ENCODE data around the gene CNIH3. TPM values are rescaled to one million over a fixed set of nuclear protein-coding genes. Genes with fewer than 3 reads are reported as not detected.

Gene CNIH3
- total RNA-seq, 1 donor from 2014 or later: 3.1 TPM

DNA sequence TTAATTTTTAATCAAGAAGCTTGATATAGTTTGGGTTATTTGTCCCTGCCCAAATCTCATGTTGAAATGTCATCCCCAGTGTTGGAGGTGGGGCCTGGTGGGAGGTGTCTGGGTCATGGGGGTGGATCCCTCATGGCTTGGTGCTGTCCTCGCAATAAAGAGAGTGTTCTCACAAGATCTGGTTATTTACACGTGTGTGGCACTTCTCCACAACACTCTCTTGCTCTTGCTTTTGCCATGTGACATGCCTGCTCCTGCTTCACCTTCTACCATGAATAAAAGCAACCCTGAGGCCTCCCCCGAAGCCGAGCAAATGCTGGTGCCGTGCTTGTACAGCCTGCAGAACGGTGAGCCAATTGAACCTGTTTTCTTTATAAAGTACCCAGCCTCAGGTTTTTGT, 2.6 kb upstream of the CNIH3 start:
- DNase-seq (ENCODE audit: extremely low read depth, low read depth, low spot score): no peak

- DNase-seq (ENCODE audit: extremely low read depth, low read depth, low spot score): no peak
These were observed 766 bp downstream of the CNIH3 start for GRCh38 chr1:224616756-224617409.

DNA sequence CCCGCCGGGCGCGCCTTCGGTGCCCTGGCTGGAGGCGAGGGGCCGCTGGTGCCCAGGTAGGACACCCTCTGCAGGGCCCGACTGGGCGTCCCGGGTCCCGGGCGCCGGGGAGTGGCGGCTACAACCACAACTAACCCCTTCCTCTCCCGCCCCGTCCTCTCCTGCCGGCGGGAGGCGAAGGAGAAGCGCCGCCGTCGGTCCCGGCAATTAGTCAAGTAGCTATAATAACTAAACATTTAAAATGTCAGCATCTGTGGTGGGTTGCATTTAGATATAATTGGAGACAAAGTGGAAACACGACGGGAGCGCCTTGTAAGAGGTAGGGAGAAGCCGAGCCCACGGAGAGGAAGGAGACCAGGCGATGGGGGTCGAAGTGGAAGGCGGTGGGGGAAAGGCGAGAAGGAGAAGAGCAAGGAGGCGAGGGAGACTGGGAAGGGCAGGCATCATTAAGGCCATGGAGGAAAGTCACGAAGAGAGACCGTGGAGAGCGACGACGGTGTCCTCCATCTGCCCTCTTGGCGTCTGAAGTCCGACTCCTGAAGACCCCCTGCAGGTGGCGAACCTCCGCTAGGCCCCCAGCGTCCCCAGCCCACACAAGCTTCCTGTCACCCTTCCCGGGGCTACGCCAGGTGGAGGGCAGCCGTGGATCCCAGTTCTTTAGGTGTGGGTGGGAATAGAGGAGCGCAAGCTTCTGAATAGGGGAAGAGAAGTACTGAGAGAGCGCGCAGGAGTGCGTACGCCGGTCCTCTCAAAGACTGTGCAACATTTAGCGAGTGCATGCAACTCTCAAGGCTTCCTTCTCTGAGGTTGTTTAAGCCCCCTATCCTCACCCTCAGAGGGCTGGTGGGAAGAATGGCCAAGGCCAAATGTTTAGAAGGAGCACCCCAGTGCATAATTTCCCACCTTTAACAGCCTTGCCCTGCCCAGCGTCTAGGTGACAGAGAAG, 1.6 kb downstream of the CNIH3 start:
- DNase-seq (ENCODE audit: extremely low read depth, low read depth, low spot score): no peak

GRCh38 chr1:224619209-224619608, 3.1 kb downstream of the CNIH3 start:
- no peak for DNase-seq (ENCODE audit: extremely low read depth, low read depth, low spot score)

- DNase-seq (ENCODE audit: extremely low read depth, low read depth, low spot score): no peak
These were observed 4.0 kb downstream of the CNIH3 start for GRCh38 chr1:224620105-224620504.

DNA sequence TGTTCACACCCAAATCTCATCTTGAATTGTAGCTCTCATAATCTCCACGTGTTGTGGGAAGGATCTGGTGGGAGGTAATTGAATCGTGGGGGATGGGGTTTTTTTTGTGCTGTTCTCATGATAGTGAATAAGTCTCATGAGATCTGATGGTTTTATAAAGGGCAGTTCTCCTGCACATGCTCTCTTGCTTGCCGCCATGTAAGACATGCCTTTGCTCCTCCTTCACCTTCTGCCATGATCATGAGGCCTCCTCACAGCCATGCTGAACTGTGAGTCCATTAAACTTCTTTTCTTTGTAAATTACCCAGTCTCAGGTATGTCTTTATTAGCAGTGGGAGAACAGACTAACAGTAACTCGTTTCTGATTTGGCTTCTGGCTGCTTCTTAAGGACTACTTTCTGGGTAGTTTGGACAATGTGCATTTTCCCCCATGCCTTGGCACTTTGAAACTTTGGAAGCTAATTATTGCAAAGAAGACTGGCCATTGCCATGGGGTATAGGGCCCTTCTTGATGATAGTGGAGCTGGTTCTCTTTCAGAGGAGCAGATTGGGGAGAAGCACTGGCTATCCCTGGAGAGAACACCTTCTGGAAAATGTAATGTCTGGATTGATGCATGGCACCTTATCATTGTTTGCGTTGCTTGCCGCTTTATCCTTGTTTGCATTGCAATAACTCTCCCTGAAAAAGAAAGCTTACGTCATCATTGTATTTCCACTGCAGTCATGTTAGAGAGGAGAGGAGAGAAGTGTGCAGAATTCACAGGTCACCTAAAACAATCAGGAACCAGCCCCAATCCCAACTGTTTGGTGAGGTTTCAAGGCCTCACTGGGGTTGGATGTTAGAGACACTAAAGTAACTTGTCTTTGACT, 5.9 kb downstream of the CNIH3 start:
- no peak for DNase-seq (ENCODE audit: extremely low read depth, low read depth, low spot score)

- no peak for DNase-seq (ENCODE audit: extremely low read depth, low read depth, low spot score)
These were observed 6.7 kb downstream of the CNIH3 start for GRCh38 chr1:224622831-224623230.

- no peak for DNase-seq (ENCODE audit: extremely low read depth, low read depth, low spot score)
These were observed 7.2 kb downstream of the CNIH3 start for GRCh38 chr1:224623310-224623714.

DNA sequence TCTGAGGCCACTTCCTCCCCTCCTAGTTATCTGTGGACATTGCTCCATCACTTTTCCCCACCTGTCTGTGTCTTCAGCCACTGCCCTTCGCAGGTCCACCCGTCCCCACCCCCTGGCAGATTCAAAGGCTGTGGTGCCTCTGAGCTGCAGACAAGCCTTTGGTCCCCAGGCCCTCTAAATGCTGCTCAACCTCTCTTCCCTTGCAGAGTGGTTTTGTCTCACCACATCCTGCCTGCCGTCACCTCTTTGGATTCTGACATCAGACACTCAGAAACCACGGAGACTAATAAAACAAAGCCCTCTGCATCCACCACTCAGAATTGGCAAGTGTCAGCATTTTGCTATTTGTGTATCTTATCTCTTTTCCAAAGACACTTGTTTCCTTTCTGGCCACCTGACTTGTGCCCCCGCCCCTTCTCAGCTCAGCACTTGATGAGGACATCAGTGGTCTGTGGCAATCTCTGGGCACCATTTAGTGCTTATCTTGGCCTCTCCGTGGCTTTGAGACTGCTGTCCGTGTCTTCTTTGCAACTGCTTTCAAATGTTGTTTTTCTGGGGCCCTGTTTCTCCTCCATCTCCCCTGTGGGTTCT, 7.7 kb downstream of the CNIH3 start:
- DNase-seq (ENCODE audit: extremely low read depth, low read depth, low spot score): peak; percentile 45

DNA sequence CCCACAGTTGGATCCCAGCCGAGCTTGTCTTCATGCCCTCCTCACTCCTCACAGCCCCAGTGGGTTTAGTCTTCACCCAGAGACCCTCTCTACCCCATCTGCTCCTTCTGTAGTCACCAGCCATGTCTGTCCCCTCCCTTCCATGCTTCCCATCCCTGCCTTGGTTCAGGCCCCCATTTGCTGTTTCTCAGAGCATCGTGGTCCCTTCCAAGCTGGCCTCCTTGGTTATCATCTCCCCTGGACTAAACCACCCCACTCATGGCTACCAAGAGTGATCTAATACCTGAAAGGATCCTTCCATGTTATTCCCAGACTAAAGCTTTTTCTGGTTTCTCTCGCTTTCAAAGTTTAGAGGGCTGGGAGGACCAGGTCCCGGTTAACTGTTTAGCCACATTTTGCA, 8.3 kb downstream of the CNIH3 start:
- DNase-seq (ENCODE audit: extremely low read depth, low read depth, low spot score): no peak

- no peak for DNase-seq (ENCODE audit: extremely low read depth, low read depth, low spot score)
These were observed 9.9 kb downstream of the CNIH3 start for GRCh38 chr1:224626042-224626441.

DNA sequence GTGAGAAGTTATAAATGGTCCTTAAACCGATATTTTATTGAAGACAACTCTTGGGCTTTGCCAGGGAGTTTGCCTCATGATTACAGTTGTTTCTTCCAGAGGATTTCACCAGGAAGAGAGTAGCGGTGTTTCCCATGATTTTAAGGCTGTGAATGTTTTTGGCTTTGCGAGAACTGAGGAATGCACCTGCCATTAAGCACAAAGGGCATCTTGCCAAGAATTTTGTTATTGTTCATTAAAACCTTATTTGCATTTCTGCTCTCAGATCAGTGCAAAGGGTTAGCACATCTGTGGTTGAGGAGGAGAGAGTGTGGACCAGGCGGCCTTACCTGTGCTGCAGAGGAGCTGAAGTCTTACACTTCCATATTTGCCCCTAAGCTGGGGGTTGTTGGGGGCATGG, 13.8 kb downstream of the CNIH3 start:
- DNase-seq (ENCODE audit: extremely low read depth, low read depth, low spot score): no peak

DNA sequence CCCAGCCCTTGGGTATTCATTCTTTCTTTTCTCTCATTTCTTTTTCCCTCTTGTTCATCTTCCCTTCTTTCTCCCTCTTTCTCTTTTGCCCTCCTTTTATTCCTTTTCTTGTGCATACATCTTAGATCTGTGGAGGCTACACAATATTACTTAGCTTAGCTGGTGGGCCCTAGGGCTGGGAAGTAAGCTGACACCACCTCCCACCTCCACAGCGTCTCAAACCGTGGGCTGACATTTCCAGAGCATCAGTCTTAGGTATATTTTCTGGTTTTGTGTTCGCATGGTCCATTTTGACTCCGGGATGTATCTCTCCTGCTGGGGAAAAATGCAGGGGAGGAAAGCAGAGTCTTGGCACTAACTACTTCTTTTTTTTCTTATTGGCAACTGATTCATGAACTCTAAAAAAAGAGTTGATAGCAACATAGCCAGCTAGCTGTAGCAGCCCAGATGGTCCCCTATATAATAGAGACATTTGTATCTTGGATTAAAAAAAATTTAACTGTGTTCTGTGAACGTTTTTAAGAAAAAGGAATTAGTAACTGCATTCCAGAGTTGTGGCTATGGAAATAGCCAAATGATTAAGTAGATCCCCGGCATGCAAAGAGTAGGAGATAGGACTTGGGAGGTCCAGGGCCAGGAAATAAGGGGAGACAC, 15.5 kb downstream of the CNIH3 start:
- no peak for DNase-seq (ENCODE audit: extremely low read depth, low read depth, low spot score)

- no peak for DNase-seq (ENCODE audit: extremely low read depth, low read depth, low spot score)
These were observed 16.3 kb downstream of the CNIH3 start for GRCh38 chr1:224632381-224632871.

- DNase-seq (ENCODE audit: extremely low read depth, low read depth, low spot score): no peak
These were observed 16.8 kb downstream of the CNIH3 start for GRCh38 chr1:224632921-224633321.

DNA sequence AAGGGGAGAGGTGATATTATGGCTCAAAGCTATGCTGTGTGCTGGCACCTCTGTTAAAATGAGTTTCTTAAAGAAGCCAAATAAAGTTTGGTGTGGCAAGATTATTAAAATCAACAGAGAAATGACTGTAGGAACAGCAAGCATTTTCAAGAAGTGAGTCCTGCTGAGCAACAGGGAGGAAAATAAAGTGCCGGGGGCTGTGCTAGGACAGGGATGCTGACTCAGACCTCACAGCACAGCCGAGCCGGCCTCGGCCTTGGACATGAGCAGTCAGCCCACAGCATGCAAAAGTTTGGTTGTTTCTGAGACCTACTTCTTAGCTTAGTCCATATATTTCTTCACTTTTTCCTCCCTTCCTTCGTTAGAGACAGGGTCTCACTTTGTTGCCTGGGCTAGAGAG, 19.2 kb downstream of the CNIH3 start:
- no peak for DNase-seq (ENCODE audit: extremely low read depth, low read depth, low spot score)

GRCh38 chr1:224637515-224637914, 21.4 kb downstream of the CNIH3 start:
- DNase-seq (ENCODE audit: extremely low read depth, low read depth, low spot score): no peak

GRCh38 chr1:224637936-224638335, 21.8 kb downstream of the CNIH3 start:
- DNase-seq (ENCODE audit: extremely low read depth, low read depth, low spot score): no peak

GRCh38 chr1:224639426-224639975, 23.4 kb downstream of the CNIH3 start:
- no peak for DNase-seq (ENCODE audit: extremely low read depth, low read depth, low spot score)

DNA sequence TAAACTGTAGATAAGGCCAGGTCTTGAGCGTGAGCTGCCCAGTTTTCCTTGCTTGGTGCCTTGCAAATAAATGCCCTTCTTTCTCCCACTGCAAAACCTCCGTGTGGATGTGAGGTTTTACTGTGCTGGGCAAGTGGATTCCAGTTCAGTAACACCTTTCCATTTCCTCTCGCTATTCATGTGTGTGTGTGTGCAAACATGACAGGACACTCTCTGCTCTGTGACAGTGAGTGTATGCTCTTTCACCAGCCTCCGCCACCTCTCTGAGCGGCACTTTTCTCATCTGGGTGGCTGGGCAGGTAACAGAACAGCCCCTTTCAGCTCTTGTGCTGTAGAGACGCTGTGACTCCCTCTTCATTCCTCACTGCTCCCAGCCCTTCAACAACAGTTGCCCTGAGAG, 23.9 kb downstream of the CNIH3 start:
- no peak for DNase-seq (ENCODE audit: extremely low read depth, low read depth, low spot score)
